Gastrocnemius medialis (tissue), 4 donors: Measurements from ENCODE around the gene PPP6R3.

ENCODE experiments used
- POLR2A ChIP-seq, 2 donors: fragments of 450-650 bp; IDR thresholded peaks; one replicate each; pipeline ENCODE4 v1.6.1; 2017; ENCODE audit warnings: antibody characterized with exemption in 2 of 2, mild to moderate bottlenecking in 2 of 2, moderate library complexity in 2 of 2
- TF ChIP-seq, protein P1 (sequence below), 5 experiments: fragments of 450-650 bp in 3 of 5; fragments of 200-600 bp in 2 of 5; sonication (generic) in 2 of 5; IDR thresholded peaks in 4 of 5; conservative IDR thresholded peaks in 1 of 5; 1 replicate in 4 of 5; 2 replicates in 1 of 5; pipeline ENCODE4 v1.5.1; 2016 to 2019; ENCODE audit warnings: antibody characterized with exemption in 5 of 5, mild to moderate bottlenecking in 3 of 5, moderate library complexity in 3 of 5

DNA sequence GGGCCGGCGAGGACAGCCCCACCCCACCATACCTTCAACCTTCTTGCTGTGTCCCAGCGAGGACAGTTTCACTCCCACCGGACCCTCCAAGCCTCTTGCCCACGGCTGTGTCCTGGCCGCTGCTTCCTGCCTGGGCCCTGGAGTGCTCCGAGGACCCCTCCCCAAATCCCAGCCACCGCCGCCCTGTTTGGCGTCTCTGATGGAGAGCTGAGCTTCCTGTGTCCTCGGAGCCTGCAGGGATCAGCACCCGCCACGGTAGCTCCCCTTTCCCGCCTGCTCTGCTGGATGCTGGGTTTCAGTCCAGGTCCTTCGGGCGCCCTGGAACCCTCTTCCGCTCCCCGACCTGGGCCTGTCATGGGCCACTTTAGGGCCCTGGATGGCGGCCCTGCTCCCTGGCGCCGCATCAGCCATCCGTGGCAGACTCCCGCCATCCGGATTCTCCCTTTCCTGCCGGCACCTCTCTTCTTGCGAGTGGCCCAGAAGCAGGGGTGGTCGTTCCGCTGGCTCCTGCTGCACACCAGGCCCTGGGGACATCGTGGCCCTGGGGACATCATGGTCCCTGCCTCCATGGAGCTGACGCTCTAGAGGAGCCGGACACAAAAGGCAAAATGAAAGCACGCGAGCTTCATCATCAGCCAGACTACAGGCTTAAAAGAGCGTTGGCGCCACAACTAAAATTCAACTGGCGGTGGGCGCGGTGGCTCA lies 189.5 kb downstream of the PPP6R3 start:
- TF ChIP-seq, protein P1, sequence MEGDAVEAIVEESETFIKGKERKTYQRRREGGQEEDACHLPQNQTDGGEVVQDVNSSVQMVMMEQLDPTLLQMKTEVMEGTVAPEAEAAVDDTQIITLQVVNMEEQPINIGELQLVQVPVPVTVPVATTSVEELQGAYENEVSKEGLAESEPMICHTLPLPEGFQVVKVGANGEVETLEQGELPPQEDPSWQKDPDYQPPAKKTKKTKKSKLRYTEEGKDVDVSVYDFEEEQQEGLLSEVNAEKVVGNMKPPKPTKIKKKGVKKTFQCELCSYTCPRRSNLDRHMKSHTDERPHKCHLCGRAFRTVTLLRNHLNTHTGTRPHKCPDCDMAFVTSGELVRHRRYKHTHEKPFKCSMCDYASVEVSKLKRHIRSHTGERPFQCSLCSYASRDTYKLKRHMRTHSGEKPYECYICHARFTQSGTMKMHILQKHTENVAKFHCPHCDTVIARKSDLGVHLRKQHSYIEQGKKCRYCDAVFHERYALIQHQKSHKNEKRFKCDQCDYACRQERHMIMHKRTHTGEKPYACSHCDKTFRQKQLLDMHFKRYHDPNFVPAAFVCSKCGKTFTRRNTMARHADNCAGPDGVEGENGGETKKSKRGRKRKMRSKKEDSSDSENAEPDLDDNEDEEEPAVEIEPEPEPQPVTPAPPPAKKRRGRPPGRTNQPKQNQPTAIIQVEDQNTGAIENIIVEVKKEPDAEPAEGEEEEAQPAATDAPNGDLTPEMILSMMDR (IDR thresholded peaks at IDR 0.05 in 4 of 5, conservative IDR thresholded peaks at IDR 0.05 in 1 of 5): no peak
- no peak for TF ChIP-seq POLR2A (IDR thresholded peaks at IDR 0.05)
